HL-60 (cell line): Measurements from ENCODE around the gene HSPA4.

Experiments used
- CTCF ChIP-seq: IDR thresholded peaks from one replicate; pipeline ENCODE4 v1.5.1; 2011; ENCODE audit warnings: low read length, control low read depth, inconsistent platforms; ENCODE audit not compliant: insufficient read depth
- POLR2AphosphoS5 ChIP-seq: IDR thresholded peaks from 2 replicates; pipeline ENCODE4 v1.6.1; 2012; ENCODE audit warnings: low read depth
- REST ChIP-seq: IDR thresholded peaks from 2 replicates; pipeline ENCODE4 v1.6.1; 2012; ENCODE audit warnings: low read depth; ENCODE audit not compliant: insufficient replicate concordance

- TF ChIP-seq REST, result no peak
- TF ChIP-seq CTCF, result no peak
- no peak for TF ChIP-seq POLR2AphosphoS5
These were observed 61.7 kb downstream of the HSPA4 start for GRCh38 chr5:133113331-133114061.
